Stimulated activated naive CD8-positive, alpha-beta T cell treated with anti-CD3 and anti-CD28 coated beads, Interleukin-15, amount 100 ng/mL, for 72 hours (primary cell): ENCODE results near the gene DNAJC15.

ENCODE experiments used
- ATAC-seq: fragments of 150-1000 bp; cut with Tn5 transposase; 2 replicates; pipeline ENCODE4 v1.10.0; 2021; ENCODE audit warnings: mild to moderate bottlenecking, moderate library complexity
- DNase-seq, 2 donors: peaks; one replicate each; pipeline ENCODE4 v3.0.0; 2021 to 2022
- H3K27ac Mint-ChIP-seq, 2 donors: one replicate each; pipeline ENCODE4 v1.8.0; 2022; ENCODE audit warnings: mild to moderate bottlenecking in 2 of 2, mixed read lengths in 2 of 2, moderate library complexity in 2 of 2
- H3K27me3 Mint-ChIP-seq: one replicate; pipeline ENCODE4 v1.8.0; 2022; ENCODE audit warnings: mixed read lengths
- H3K4me1 Mint-ChIP-seq: one replicate; pipeline ENCODE4 v1.8.0; 2022; ENCODE audit warnings: mild to moderate bottlenecking, mixed read lengths
- H3K4me3 Mint-ChIP-seq, 2 donors: one replicate each; pipeline ENCODE4 v1.8.0; 2022; ENCODE audit warnings: mild to moderate bottlenecking in 2 of 2, mixed read lengths in 2 of 2, moderate library complexity in 1 of 2
- H3K9me3 Mint-ChIP-seq, 2 donors: one replicate each; pipeline ENCODE4 v1.8.0; 2022; ENCODE audit warnings: mixed read lengths in 2 of 2

The DNAJC15 gene

DNA sequence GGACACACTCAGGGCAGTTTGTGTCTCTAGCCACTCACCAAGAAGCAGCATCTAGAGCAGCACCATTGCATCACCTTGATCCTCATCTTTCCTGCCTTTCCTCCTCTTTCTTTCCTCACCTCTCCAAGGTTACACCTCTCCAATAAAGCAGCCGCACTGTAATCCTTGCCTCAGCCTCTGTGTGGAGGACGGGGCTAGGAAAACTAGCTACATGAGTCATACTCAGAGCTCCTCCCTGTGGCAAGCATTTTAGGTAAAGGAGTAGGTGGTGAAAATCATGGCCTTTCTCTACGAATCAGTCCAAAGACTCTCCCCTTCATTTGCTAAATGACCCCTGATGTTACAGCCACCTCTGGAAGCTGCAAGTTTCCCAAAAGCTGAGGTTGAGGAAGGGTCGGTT is 108.9 kb downstream of the DNAJC15 start:
- DNase-seq (no peak), ATAC-seq (peak; percentile 40)
- H3K27me3 Mint-ChIP-seq: no peaks in the 10 kb centered on the region
- H3K9me3 Mint-ChIP-seq: no peaks in the 10 kb centered on the region
- H3K4me3 Mint-ChIP-seq: no peak overlapping the region
- H3K27ac Mint-ChIP-seq: no peak overlapping the region
- H3K4me1 Mint-ChIP-seq: peaks cover 14% of the 10 kb centered on the region

DNA sequence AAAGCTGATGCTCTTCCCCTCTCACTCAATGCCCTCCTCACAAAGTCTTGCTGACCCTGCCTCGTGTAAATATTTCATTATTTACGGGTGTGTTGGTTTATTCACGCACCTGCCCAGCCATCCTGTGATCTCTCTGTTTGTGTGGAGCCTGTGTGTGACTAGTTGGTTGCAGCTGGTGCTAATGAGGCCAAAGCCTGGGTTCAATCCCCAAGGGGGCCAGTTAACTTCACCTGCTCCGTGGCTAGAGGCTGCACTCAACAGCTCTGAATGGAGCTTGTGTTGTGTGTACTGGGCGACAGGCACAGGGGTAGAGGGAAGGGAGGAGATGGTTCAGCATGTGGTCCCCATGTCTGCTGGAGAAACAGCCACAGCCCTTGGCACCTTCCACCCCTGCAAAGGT is 109.5 kb downstream of the DNAJC15 start:
- ATAC-seq: no peak
- DNase-seq: no peak
- no peaks in the 10 kb centered on the region for H3K27me3 Mint-ChIP-seq
- H3K4me3 Mint-ChIP-seq: no peak overlapping the region
- no peaks in the 10 kb centered on the region for H3K9me3 Mint-ChIP-seq
- no peak overlapping the region for H3K27ac Mint-ChIP-seq
- H3K4me1 Mint-ChIP-seq: peaks cover 7% of the 10 kb centered on the region

DNA sequence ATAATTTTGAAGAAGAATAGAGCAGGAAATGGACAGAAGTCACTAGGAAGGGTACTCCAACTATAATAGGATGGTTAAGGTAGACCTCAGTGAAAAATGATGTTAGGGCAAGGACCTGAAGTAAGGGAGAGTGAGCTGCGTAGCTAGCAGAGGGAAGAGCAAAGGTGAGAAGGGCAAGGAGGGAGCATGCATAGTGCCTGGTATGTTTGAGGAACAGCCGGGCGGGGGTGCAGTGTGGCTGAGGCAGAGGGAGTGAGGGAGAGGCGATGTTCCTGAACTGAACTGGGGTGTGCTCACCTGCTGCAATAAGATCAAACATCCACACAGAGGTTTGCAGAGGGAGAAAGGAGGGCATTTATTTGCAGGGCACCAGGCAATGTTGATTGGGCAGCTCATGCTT is 110.4 kb downstream of the DNAJC15 start:
- no peak for DNase-seq
- Mint-ChIP-seq H3K4me3 (no peak overlapping the region), H3K27me3 (no peaks in the 10 kb centered on the region), H3K4me1 (no peaks in the 10 kb centered on the region), H3K9me3 (no peaks in the 10 kb centered on the region), H3K27ac (no peak overlapping the region)
- no peak for ATAC-seq

DNA sequence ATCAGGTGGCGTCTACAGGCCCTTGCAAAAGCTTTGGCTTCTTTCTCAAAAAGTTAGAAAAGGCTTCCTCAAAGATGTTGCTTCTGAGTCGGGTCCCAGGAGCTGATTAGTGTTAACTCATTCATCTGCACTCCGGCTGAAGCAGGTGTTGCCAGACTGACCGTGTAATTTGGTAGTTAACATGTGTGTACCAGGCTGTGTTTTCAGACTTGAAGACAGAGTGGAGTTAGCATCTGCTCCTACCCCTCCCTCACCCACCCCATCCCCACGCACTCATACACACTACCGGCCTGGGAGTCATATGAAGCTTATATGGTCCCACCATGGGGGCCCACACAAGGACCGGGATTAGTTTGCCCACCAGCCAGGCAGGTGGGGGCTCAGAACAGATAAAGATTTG is 111.5 kb downstream of the DNAJC15 start:
- ATAC-seq (no peak), DNase-seq (no peak)
- H3K27ac Mint-ChIP-seq: no peak overlapping the region
- no peaks in the 10 kb centered on the region for H3K4me1 Mint-ChIP-seq
- H3K4me3 Mint-ChIP-seq: no peak overlapping the region
- H3K27me3 Mint-ChIP-seq: no peaks in the 10 kb centered on the region
- no peaks in the 10 kb centered on the region for H3K9me3 Mint-ChIP-seq

DNA sequence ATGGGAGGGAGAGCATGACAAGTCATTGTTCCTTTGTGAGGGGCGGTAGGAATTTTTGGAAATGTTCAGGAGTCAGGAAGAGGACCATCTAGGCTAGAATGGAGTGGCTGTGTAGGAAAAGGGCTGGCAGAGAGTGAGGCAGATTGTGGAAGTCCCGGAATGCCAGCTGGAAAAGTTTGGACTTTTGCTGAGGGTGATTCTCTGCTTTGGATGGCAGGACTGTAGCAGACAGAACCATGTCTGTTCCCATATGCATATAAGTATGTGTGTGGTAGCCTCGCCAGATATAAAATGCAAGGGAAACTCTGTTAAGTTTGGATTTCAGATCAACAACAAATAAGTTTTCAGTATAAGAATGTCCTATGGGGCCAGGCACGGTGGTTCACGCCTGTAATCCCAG is 112.1 kb downstream of the DNAJC15 start:
- Mint-ChIP-seq H3K27me3 (no peaks in the 10 kb centered on the region), H3K4me1 (no peaks in the 10 kb centered on the region), H3K4me3 (no peak overlapping the region), H3K9me3 (no peaks in the 10 kb centered on the region), H3K27ac (no peak overlapping the region)
- ATAC-seq (no peak), DNase-seq (no peak)

DNA sequence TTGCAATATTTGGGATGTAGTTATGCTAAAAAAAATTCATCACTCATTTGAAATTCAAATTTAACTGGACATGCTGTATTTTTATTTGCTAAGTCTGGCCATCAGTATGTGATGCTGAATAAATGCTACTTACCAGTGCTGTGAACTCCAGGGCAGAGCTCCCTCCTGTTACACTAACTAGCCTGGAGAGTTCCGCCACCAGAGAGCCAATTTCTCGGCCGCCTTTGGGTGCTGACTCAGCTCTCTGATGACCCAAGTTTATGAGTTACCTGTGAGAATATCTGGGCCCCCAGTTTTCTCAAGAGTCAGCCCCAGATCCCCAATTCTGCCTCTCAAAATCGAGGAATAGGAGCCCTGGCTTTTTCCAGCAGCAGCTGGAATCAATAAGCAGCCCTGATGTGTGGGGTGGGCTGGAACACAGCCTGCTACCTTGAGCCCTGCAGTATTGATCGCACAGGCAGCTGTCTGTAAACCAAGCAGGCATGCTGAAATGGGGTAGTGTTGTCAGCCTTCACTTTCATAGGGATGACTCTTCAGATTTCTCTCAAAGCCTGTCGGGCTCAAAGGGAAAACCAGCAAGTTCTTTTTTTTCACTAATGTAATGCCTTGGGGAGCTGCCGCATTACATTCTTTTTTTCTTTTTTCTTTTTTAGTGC is 113.7 kb downstream of the DNAJC15 start:
- no peak for DNase-seq
- no peaks in the 10 kb centered on the region for H3K4me1 Mint-ChIP-seq
- no peaks in the 10 kb centered on the region for H3K9me3 Mint-ChIP-seq
- no peak overlapping the region for H3K4me3 Mint-ChIP-seq
- H3K27ac Mint-ChIP-seq: no peak overlapping the region
- no peak for ATAC-seq
- H3K27me3 Mint-ChIP-seq: no peaks in the 10 kb centered on the region

DNA sequence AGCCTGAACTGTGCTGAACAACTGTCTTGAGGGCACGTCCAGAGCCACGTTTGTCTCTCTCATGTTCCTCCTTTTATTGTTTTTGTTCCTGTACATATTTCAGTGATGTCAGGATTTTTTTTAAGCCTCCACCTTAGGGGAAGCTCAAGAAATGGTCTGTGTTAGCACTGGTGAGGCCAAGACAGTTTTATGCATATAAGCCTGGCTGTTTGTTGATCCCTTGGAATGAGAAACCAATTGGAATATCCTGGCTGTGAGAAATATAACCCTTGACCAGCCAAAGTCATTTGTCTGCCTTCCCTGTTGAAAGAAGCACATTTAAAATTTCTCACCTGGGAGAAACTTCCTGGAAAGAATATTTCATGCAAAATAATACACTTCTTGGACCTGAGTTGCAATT is 115.8 kb downstream of the DNAJC15 start:
- Mint-ChIP-seq H3K27ac (no peak overlapping the region), H3K4me1 (no peaks in the 10 kb centered on the region), H3K9me3 (no peaks in the 10 kb centered on the region), H3K4me3 (no peak overlapping the region), H3K27me3 (no peaks in the 10 kb centered on the region)
- ATAC-seq: no peak
- DNase-seq: no peak

DNA sequence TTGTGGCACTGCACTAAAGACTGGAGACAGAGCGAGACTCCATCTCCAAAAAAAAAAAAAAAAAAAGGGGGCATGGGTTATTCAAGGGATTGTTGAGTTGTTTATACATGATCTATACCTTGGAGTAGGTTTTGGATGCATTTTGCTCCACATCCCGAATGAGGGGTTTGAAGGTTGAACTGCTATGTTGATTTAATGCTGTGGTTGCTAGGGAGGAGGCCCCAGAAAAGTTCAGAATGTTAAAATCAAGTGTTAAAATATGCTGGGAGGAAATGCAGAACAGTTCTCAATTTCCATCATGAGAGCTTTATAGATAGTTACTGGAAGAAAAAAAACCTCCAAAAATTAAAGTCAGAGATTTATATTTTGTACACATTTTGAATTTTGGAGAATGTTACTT is 116.5 kb downstream of the DNAJC15 start:
- H3K27ac Mint-ChIP-seq: no peak overlapping the region
- DNase-seq (no peak), ATAC-seq (no peak)
- no peaks in the 10 kb centered on the region for H3K4me1 Mint-ChIP-seq
- H3K9me3 Mint-ChIP-seq: no peaks in the 10 kb centered on the region
- no peaks in the 10 kb centered on the region for H3K27me3 Mint-ChIP-seq
- no peak overlapping the region for H3K4me3 Mint-ChIP-seq

DNA sequence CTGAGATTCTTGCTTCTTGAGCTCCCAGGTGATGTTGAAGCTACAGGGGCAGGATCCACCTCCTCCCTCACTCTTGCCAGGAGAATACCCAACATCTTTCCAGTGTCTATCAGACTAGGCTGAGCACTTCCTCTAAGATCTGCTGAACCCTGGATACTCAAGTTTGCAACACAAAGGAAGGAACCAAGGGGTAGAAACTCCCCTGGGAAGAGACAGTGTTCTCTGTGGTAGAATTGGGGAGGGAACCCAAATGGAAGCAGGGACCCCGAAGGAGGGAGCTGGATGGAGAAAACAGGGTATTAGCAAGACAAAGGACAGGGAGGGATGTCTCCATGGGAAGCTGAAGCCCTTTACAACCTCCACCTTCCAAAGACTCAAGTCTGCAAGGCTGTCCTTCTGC is 117.6 kb downstream of the DNAJC15 start:
- H3K27ac Mint-ChIP-seq: no peak overlapping the region
- ATAC-seq (no peak), DNase-seq (no peak)
- no peaks in the 10 kb centered on the region for H3K4me1 Mint-ChIP-seq
- H3K9me3 Mint-ChIP-seq: no peaks in the 10 kb centered on the region
- H3K27me3 Mint-ChIP-seq: no peaks in the 10 kb centered on the region
- no peak overlapping the region for H3K4me3 Mint-ChIP-seq

DNA sequence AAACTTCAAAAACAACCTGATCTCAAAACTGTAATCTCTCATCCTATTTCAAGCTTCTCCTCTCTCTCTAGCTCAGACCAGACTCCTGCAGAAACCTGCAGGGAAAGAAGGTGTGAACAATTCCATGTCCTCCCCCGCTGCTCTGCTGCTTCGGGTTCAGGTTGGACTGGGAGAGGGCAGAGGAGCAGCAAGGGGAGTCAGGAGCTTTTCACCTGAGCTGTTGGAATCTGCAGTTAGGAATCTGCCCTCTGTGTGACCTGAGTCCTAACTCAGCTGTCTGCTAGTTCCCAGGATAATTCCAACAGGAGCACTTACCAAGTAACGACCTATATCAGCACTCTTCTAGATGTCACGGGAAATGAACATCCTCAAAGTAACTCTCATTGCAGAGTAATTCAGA is 118.3 kb downstream of the DNAJC15 start:
- no peak overlapping the region for H3K27ac Mint-ChIP-seq
- H3K27me3 Mint-ChIP-seq: no peaks in the 10 kb centered on the region
- H3K4me1 Mint-ChIP-seq: no peaks in the 10 kb centered on the region
- H3K9me3 Mint-ChIP-seq: no peaks in the 10 kb centered on the region
- ATAC-seq: no peak
- DNase-seq: no peak
- H3K4me3 Mint-ChIP-seq: no peak overlapping the region

DNA sequence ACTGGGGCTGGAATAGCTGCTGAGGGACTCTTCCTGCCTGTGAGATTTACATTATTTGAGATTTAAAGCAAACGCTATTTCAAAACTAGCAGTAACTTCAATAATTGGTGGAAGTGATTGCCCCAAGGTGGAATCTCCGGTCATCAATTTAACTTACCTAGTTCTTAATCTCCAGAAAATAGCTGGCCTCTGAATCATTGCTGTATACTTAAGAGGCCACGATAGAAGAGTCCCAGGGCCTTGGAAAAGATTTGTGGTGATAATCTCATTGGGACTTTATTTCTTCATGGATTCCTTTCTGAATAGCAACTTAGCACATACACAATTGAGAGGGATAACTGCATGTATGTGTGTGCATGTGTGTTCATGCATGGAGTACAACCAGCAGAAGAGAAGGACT is 120.2 kb downstream of the DNAJC15 start:
- H3K4me3 Mint-ChIP-seq: no peak overlapping the region
- no peaks in the 10 kb centered on the region for H3K9me3 Mint-ChIP-seq
- H3K27me3 Mint-ChIP-seq: no peaks in the 10 kb centered on the region
- ATAC-seq (no peak), DNase-seq (no peak)
- H3K27ac Mint-ChIP-seq: no peak overlapping the region
- no peaks in the 10 kb centered on the region for H3K4me1 Mint-ChIP-seq

DNA sequence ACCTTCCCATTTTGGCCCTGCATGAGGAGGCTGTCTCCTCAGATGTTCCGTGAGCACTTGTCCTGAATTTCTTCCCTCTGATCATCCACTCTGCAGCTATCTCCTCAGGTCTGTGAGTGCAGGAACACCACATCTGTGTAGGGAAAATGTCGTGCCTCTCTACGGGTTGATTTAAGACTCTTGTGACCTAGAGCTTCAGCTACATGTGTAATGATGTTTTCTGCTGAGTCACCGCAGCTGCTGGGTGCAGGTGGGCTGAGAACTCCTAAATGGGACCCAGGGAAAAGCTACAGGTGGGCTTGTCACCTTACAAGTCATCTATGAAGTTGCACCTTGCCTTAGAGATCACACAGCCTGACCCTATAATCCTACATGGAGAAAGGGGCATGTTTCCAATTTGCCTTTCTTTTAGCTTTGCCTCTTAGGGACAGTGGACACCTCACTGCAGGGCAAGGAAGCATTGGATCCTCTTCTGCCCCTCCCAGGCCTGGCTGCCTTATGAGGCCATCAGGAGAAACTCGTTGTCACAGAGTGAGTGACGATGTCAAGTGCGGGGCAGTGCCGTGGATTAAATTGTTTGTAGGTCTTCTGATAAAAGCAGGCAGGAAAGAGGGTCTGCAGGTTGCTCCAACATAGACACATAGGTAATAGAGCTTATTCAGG is 122.3 kb downstream of the DNAJC15 start:
- no peaks in the 10 kb centered on the region for H3K4me1 Mint-ChIP-seq
- no peaks in the 10 kb centered on the region for H3K9me3 Mint-ChIP-seq
- no peak for DNase-seq
- H3K27me3 Mint-ChIP-seq: no peaks in the 10 kb centered on the region
- H3K4me3 Mint-ChIP-seq: no peak overlapping the region
- no peak overlapping the region for H3K27ac Mint-ChIP-seq
- no peak for ATAC-seq

DNA sequence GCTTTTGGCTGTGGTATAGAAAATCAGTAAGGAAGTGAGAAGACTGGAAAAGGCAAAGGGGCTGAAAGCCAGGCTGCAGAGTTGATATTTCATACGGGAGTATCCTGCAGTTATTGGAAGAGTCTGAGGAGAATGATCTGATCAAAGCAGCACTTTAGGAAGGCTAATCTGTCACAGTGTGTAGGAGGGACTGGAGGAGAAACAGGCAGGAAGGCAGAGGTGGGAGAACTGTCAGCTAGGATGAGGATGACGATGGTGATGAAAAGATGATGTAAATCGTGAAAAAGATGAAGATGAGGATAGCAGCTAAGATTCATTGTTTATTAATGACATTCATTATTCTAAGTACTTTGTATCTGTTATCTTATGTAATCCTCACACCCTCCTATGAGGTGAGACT is 123.0 kb downstream of the DNAJC15 start:
- Mint-ChIP-seq H3K4me3 (no peak overlapping the region), H3K4me1 (no peaks in the 10 kb centered on the region), H3K27ac (peak overlapping the region in 1 of 2 donors; percentile 33), H3K9me3 (no peaks in the 10 kb centered on the region), H3K27me3 (no peaks in the 10 kb centered on the region)
- DNase-seq: no peak
- no peak for ATAC-seq

DNA sequence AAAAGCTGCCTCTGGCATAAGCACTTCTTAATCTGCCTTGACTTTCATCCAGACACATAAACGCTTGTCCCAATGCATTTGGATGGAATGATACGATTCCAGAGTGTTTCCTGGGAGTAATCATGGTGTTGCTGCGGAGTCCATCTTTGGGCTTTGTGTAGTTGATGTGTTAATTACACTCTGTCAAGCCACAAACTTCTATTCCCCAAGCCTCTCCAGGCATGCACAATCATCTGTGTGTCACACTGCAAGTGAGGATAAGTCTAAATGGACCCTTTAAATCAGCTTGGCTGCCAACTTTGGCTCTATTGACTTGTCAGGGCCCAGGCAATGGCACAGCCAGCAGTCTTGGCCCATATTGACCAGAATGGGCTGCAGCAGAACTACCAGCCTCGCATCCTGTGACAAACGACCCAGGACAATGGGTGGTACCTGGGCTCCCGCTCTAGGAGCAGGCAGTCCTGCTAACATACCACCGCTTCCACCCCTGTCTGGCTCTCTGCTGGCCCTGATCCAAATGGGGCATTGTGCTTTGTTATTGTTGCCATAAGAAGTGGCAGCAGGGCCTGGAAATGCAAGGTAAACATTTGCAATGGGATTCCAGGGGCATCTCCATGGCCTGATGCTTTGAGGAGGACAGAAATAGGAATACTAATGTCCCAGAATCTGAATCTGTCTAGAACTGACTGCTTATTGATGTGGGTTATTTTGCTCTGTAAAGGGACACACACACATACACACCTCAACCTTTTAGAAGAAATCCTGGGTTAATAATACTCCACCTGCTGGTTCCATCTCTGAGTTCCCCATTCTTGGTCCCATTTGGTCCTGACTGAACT is 127.2 kb downstream of the DNAJC15 start:
- H3K27ac Mint-ChIP-seq: peak overlapping the region in 1 of 2 donors; percentile 86
- H3K27me3 Mint-ChIP-seq: no peaks in the 10 kb centered on the region
- no peak for ATAC-seq
- no peaks in the 10 kb centered on the region for H3K4me1 Mint-ChIP-seq
- H3K9me3 Mint-ChIP-seq: no peaks in the 10 kb centered on the region
- DNase-seq: no peak
- no peak overlapping the region for H3K4me3 Mint-ChIP-seq

DNA sequence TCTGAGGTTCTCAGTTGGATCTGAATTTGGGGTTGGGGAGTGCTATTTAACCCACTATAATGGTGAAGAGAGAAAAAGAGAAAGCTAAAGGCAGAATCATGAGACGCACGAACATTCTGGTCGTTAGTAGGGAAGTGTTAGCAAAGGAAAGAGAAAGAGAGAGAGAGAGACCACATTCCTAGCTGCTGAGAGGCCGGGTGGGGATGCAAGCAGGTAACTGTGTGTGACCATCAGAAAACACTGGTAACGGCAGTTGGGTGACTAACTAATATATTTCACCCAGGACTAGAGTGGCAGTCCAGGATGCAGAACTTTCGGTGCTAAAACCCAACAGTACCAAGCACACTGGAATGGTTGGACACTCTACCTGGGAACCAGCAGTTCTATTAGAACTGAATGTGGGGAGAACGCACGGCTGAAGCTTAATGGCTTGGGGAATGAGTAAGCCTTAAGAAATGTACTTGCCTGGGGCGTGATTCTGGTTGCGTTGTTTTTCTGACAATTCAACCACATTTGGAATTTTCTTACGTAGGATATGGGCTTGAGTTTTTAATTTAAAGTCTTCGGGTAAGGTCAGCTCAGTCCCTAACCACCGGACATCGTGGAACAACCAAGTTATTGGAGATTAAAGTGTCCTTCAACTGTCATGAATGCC is 130.2 kb downstream of the DNAJC15 start:
- DNase-seq: no peak
- no peak overlapping the region for H3K4me3 Mint-ChIP-seq
- H3K4me1 Mint-ChIP-seq: no peaks in the 10 kb centered on the region
- ATAC-seq: no peak
- no peaks in the 10 kb centered on the region for H3K27me3 Mint-ChIP-seq
- H3K27ac Mint-ChIP-seq: no peak overlapping the region
- H3K9me3 Mint-ChIP-seq: no peaks in the 10 kb centered on the region

DNA sequence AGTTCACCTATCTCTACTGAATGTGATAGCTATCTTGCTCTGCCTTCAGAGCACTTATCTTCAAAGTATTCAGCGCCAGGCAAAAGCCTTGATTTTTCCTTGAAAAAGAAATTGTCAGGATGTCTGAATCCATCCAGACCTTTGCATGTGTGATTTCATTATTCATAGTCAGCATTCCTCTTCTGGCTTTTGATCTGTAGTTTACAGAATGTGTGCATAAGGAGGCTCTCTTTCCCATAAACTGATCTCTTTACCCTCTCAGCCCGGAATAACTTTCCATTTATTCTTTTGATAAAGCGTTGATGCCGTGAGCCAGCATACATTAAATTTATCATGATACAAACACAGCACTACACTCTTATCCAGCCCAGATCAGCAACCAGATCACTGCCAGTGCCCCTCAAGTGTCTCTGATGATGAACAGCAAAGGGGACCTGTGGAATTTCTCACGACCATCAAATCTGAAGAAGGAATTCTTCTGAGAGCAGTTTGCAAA is 130.8 kb downstream of the DNAJC15 start:
- Mint-ChIP-seq H3K9me3 (no peaks in the 10 kb centered on the region), H3K4me3 (no peak overlapping the region), H3K4me1 (no peaks in the 10 kb centered on the region), H3K27me3 (no peaks in the 10 kb centered on the region), H3K27ac (no peak overlapping the region)
- ATAC-seq (no peak), DNase-seq (no peak)
